ENCODE data around the gene IRF5. TPM values are rescaled to one million over a fixed set of nuclear protein-coding genes. Genes with fewer than 3 reads are reported as not detected.
A peak's percentile ranks its signal among the peaks of the same experiment; 100 is the strongest.

Gene IRF5
- total and polyA plus RNA-seq, 4 donors: 4.3 to 6.2 (median 4.5) TPM

DNA sequence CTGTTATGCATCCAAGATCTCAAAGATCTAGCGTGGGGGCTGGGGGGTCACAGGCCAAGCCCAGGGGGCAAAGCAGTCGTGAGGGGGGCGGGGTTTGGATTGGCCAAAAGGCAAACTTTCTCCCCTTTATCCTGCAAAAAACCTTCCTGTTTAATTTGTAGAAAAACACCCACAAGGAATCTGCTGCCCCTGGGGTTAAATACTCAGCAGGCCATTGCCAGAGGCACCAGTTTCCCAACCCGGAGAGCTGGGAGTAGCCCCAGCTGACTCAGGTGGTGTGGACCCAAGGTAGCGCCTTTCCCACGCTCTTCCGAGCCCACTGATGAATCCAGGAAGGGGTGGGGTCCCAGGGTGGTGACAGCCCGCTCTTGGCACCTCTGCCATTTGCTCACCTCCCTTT is 48.6 kb upstream of the IRF5 start:
- WGBS: 63% methylated on average over 8 of the region's 8 CpGs

DNA sequence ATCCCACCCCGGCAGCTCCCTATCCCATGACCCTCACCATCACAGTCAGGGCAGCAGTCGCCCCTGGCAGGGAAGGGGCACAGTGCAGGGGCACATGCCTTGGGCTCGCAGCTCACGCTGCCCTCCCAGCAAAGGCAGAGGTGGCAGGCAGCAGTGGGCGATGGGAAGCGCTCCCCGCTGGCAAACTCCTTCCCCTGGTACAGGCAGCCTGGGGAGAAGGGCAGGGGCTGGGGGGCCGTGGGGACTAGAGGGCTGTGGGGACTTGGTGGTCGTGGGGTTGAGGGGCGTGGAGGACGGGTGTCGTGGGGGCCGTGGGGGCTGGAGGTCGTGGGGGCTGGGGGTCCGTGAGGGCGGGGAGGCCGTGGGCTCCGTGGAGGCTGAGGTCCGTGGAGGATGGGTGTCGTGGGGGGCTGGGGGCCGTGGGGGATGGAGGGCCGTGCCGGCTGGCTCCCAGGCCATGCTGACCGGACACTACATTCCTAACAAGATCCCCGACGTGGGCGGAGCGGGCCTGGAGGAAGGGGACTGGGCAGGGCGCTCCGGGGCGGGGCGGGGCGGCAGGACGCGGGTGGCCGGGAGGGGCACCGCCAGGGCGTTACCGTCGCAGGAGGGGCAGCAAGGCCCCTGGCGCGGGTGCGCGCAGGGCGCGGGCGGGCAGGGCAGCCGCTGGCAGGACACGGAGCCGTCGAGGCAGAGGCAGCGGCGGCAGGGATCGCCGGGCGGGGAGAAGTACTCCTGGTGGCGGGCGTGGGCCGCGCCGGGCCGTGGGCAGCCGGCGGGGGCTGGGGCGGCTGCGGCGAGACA is 47.2 kb upstream of the IRF5 start:
- no peak for DNase-seq (ENCODE audit: low spot score)
- H3K4me1 ChIP-seq (ENCODE audit: control insufficient read depth in 4 of 4, insufficient read depth in 4 of 4, low read length in 3 of 4): peaks cover 0 to 3% (median 1%) of the 10 kb centered on the region in 4 donors
- H3K9ac ChIP-seq (ENCODE audit: low read depth in 1 of 2, low read length in 2 of 2): no peak overlapping the region
- H3K27me3 ChIP-seq (ENCODE audit: control insufficient read depth in 4 of 4, insufficient read depth in 4 of 4, low read length in 3 of 4): no peaks in the 10 kb centered on the region
- H3K4me3 ChIP-seq (ENCODE audit: low read depth in 1 of 3, low read length in 3 of 3): peak overlapping the region in 1 of 3 donors; percentile 43
- TF ChIP-seq TAF1 (conservative IDR thresholded peaks at IDR 0.05): no peak
- no peak for TF ChIP-seq EGR1 (IDR thresholded peaks at IDR 0.05; ENCODE audit: low read depth in 2 of 2)
- TF ChIP-seq HNF4A (conservative IDR thresholded peaks at IDR 0.05): no peak
- TF ChIP-seq FOXA1 (IDR thresholded peaks at IDR 0.05): no peak
- TF ChIP-seq YY1 (IDR thresholded peaks at IDR 0.05): no peak
- no peak for TF ChIP-seq NR2F2 (IDR thresholded peaks at IDR 0.05)
- TF ChIP-seq, protein P1, sequence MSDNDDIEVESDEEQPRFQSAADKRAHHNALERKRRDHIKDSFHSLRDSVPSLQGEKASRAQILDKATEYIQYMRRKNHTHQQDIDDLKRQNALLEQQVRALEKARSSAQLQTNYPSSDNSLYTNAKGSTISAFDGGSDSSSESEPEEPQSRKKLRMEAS (IDR thresholded peaks at IDR 0.05): no peak
- H3K9me3 ChIP-seq (ENCODE audit: control insufficient read depth in 4 of 4, low read length in 3 of 4): no peaks in the 10 kb centered on the region
- no peaks in the 10 kb centered on the region for H3K36me3 ChIP-seq (ENCODE audit: control insufficient read depth in 4 of 4, insufficient read depth in 3 of 4, low read depth in 1 of 4, low read length in 3 of 4)
- no peak overlapping the region for H3K27ac ChIP-seq (ENCODE audit: low read depth in 1 of 2, low read length in 2 of 2)
- WGBS: 30% methylated on average over 67 of the region's 67 CpGs

More for the DNA sequence above, 48.6 kb upstream of the IRF5 start:
- no peak for DNase-seq (ENCODE audit: low spot score)
- Histone ChIP-seq H3K36me3 (ENCODE audit: control insufficient read depth in 4 of 4, insufficient read depth in 3 of 4, low read depth in 1 of 4, low read length in 3 of 4) (no peaks in the 10 kb centered on the region), H3K9me3 (ENCODE audit: control insufficient read depth in 4 of 4, low read length in 3 of 4) (no peaks in the 10 kb centered on the region), H3K9ac (ENCODE audit: low read depth in 1 of 2, low read length in 2 of 2) (no peak overlapping the region), H3K4me3 (ENCODE audit: low read depth in 1 of 3, low read length in 3 of 3) (no peak overlapping the region), H3K4me1 (ENCODE audit: control insufficient read depth in 4 of 4, insufficient read depth in 4 of 4, low read length in 3 of 4) (peaks cover 0 to 3% (median 1%) of the 10 kb centered on the region in 4 donors), H3K27me3 (ENCODE audit: control insufficient read depth in 4 of 4, insufficient read depth in 4 of 4, low read length in 3 of 4) (no peaks in the 10 kb centered on the region), H3K27ac (ENCODE audit: low read depth in 1 of 2, low read length in 2 of 2) (no peak overlapping the region)
- TF ChIP-seq HNF4A (conservative IDR thresholded peaks at IDR 0.05) (no peak), GABPA (IDR thresholded peaks at IDR 0.05 in 1 of 2, conservative IDR thresholded peaks at IDR 0.05 in 1 of 2) (no peak), TAF1 (conservative IDR thresholded peaks at IDR 0.05) (no peak), JUND (IDR thresholded peaks at IDR 0.05) (no peak)
- TF ChIP-seq, protein P2, sequence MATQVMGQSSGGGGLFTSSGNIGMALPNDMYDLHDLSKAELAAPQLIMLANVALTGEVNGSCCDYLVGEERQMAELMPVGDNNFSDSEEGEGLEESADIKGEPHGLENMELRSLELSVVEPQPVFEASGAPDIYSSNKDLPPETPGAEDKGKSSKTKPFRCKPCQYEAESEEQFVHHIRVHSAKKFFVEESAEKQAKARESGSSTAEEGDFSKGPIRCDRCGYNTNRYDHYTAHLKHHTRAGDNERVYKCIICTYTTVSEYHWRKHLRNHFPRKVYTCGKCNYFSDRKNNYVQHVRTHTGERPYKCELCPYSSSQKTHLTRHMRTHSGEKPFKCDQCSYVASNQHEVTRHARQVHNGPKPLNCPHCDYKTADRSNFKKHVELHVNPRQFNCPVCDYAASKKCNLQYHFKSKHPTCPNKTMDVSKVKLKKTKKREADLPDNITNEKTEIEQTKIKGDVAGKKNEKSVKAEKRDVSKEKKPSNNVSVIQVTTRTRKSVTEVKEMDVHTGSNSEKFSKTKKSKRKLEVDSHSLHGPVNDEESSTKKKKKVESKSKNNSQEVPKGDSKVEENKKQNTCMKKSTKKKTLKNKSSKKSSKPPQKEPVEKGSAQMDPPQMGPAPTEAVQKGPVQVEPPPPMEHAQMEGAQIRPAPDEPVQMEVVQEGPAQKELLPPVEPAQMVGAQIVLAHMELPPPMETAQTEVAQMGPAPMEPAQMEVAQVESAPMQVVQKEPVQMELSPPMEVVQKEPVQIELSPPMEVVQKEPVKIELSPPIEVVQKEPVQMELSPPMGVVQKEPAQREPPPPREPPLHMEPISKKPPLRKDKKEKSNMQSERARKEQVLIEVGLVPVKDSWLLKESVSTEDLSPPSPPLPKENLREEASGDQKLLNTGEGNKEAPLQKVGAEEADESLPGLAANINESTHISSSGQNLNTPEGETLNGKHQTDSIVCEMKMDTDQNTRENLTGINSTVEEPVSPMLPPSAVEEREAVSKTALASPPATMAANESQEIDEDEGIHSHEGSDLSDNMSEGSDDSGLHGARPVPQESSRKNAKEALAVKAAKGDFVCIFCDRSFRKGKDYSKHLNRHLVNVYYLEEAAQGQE (IDR thresholded peaks at IDR 0.05): no peak

DNA sequence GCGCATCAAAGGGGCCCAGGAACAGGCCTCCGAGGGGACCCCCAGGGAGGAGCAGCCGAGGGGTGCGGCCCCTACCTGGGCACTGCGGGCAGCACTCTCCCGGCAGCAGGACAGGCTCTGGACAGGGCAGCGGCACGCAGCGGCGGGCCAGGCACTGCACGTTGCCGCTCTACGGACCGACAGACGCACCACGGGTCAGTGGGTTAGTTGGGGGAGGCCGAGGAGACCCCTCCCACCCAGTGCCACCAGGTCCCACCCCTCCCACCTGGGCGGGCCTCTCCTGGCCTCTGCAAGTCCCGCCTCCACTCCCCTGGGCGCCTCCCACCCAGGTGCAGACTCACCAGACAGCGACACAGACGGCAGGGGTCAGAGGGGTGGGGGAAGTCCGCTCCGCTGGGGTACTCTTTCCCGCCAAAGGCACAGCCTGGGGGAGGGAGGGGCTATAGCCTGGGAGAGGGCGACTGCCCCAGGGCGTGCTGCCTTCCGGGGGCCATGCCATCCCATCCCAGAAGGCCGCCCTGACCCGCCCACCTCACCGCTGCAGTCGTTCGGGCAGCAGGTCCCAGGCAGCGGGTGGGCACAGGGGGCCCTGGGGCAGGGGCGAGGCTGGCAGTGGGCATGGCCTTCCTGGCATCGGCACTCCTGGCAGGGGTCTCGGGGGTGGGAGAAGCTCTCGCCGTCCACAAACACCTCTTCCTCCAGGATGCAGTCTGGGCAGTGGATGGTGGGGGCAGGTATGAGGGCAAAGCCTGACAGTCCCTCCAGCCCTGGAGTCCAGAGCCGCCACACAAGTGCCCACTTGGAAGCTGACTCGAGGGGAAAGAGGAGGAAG is 46.4 kb upstream of the IRF5 start:
- H3K9ac ChIP-seq (ENCODE audit: low read depth in 1 of 2, low read length in 2 of 2): no peak overlapping the region
- H3K4me1 ChIP-seq (ENCODE audit: control insufficient read depth in 4 of 4, insufficient read depth in 4 of 4, low read length in 3 of 4): peaks cover 0 to 3% (median 1%) of the 10 kb centered on the region in 4 donors
- no peaks in the 10 kb centered on the region for H3K27me3 ChIP-seq (ENCODE audit: control insufficient read depth in 4 of 4, insufficient read depth in 4 of 4, low read length in 3 of 4)
- no peaks in the 10 kb centered on the region for H3K9me3 ChIP-seq (ENCODE audit: control insufficient read depth in 4 of 4, low read length in 3 of 4)
- DNase-seq (ENCODE audit: low spot score): no peak
- no peaks in the 10 kb centered on the region for H3K36me3 ChIP-seq (ENCODE audit: control insufficient read depth in 4 of 4, insufficient read depth in 3 of 4, low read depth in 1 of 4, low read length in 3 of 4)
- 39% methylated on average over 41 of the region's 41 CpGs for WGBS
- no peak for TF ChIP-seq HNF4G (IDR thresholded peaks at IDR 0.05)
- TF ChIP-seq RAD21 (IDR thresholded peaks at IDR 0.05): no peak
- no peak for TF ChIP-seq SP1 (IDR thresholded peaks at IDR 0.05)
- TF ChIP-seq, protein P3, sequence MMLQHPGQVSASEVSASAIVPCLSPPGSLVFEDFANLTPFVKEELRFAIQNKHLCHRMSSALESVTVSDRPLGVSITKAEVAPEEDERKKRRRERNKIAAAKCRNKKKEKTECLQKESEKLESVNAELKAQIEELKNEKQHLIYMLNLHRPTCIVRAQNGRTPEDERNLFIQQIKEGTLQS (IDR thresholded peaks at IDR 0.05): no peak
- no peak for TF ChIP-seq NR2F2 (IDR thresholded peaks at IDR 0.05)
- TF ChIP-seq JUND (IDR thresholded peaks at IDR 0.05): no peak
- TF ChIP-seq FOXA2 (IDR thresholded peaks at IDR 0.05): no peak
- TF ChIP-seq GABPA (IDR thresholded peaks at IDR 0.05 in 1 of 2, conservative IDR thresholded peaks at IDR 0.05 in 1 of 2): no peak
- no peak for TF ChIP-seq EGR1 (IDR thresholded peaks at IDR 0.05; ENCODE audit: low read depth in 2 of 2)
- TF ChIP-seq, protein P1 (IDR thresholded peaks at IDR 0.05): no peak
- TF ChIP-seq, protein P4, sequence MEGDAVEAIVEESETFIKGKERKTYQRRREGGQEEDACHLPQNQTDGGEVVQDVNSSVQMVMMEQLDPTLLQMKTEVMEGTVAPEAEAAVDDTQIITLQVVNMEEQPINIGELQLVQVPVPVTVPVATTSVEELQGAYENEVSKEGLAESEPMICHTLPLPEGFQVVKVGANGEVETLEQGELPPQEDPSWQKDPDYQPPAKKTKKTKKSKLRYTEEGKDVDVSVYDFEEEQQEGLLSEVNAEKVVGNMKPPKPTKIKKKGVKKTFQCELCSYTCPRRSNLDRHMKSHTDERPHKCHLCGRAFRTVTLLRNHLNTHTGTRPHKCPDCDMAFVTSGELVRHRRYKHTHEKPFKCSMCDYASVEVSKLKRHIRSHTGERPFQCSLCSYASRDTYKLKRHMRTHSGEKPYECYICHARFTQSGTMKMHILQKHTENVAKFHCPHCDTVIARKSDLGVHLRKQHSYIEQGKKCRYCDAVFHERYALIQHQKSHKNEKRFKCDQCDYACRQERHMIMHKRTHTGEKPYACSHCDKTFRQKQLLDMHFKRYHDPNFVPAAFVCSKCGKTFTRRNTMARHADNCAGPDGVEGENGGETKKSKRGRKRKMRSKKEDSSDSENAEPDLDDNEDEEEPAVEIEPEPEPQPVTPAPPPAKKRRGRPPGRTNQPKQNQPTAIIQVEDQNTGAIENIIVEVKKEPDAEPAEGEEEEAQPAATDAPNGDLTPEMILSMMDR (IDR thresholded peaks at IDR 0.05; ENCODE audit: low read depth, low read length, missing input control): no peak
- TF ChIP-seq YY1 (IDR thresholded peaks at IDR 0.05): no peak
- TF ChIP-seq FOXA1 (IDR thresholded peaks at IDR 0.05): no peak
- TF ChIP-seq HNF4A (conservative IDR thresholded peaks at IDR 0.05): no peak
- TF ChIP-seq RXRA (IDR thresholded peaks at IDR 0.05): no peak
- peak overlapping the region in 1 of 3 donors; percentile 43 for H3K4me3 ChIP-seq (ENCODE audit: low read depth in 1 of 3, low read length in 3 of 3)
- H3K27ac ChIP-seq (ENCODE audit: low read depth in 1 of 2, low read length in 2 of 2): no peak overlapping the region

Data from liver (tissue), 9 donors.